ENCODE measurements around the gene VASH2.
"Not testable (repeated sequence)": the region's sequence is repeated elsewhere in the genome, so short reads cannot be mapped to it uniquely, and the experiment has no call there.

The VASH2 gene

GRCh38 chr1:212982430-212983152 is 32.2 kb downstream of the VASH2 start:
- DNase-seq, result peak; percentile 24

DNA sequence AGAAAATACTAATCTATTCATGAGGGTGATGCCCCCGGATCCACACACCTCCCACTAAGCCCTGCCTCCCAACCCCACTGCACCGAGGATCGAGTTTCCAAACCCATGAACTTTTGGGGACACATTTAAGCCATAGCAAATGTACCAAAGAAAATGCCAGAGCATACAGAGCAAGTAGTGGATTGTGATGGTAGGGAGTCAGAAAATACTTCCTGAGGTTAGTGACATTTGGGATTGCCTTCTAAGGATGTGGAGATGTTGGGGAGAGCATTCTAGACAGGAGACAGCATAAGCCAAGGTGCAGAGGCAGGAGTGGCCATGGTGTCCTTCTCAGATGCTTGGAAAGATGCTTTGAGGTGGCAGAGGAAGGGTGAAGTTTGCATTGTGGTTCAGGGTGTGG is 33.1 kb downstream of the VASH2 start:
- no peak for DNase-seq

- DNase-seq, result no peak
Measured at GRCh38 chr1:212984522-212985291, 34.4 kb downstream of the VASH2 start.

DNA sequence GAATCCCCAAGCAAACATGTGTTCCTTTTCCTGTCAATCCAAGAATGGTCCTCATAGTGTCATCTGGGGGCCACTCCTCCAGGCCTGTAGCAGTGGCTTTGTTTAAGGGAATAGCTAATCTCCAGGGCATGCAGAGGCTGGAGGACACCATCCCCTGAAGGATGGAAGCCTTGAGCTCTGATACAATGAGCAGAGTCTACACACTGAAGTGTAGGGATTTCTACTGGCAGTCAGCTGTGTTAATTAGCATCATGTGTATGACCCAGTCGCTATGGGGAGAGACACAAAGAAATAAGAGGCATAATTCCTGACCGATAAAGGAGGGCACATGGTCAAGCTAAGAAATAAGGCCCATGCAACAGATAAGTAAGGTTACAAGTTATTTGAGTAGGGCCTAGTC is 36.2 kb downstream of the VASH2 start:
- DNase-seq, result no peak

- DNase-seq, result no peak
Measured at GRCh38 chr1:212987702-212988322, 37.5 kb downstream of the VASH2 start.

DNA sequence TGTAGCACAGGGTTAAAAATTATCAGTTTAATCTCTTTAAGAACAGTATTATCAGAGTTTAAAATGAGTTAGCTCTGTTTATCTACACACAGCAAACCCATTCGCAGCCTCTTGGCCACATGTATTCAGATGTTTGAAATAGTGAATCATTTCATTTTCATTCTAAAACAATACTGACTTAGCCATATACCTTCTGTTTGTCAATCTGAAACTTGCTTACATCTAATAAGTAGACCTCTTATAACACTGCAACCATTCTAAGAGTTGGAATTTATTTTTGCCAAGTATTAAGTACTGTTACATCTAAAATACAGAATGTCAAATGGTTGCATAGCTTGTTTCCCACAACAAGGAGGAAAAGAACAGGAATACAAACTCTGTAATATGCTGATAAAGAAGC is 39.9 kb downstream of the VASH2 start:
- DNase-seq, result no peak

DNA sequence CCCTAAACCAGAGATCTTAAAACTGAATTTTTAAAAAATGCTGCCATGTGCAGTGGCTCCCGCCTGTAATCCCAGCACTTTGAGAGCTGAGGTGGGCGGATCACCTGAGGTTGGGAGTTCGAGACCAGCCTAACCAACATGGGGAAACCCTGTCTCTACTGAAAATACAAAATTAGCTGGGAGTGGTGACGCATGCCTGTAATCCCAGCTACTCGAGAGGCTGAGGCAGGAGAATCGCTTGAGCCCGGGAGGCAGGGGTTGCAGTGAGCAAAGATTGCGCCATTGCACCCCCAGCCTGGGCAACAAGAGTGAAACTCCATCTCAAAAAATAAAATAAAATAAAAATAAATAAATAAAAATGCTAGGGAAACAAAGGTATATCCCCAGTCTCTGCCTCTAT is 43.6 kb downstream of the VASH2 start:
- not testable (repeated sequence) for DNase-seq

GRCh38 chr1:212994926-212995325 is 44.6 kb downstream of the VASH2 start:
- no peak for DNase-seq

DNA sequence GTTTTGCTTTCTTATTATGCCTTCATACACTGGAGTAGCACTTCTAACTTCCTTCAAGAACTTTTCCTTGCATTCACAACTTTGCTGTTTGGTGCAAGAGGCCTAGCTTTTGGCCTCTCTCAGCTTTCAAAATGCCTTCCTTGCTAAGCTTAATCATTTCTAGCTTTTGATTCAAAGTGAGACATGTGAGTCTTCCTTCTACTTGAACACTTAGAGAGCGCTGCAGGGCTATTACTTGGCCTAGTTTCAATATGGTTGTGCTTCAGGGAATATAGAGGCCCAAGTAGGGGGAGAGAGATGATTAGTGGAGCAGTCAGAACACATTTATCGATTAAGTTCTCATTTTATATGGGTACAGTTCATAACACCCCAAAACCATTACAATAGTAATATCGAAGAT is 52.9 kb downstream of the VASH2 start:
- no peak for DNase-seq

DNA sequence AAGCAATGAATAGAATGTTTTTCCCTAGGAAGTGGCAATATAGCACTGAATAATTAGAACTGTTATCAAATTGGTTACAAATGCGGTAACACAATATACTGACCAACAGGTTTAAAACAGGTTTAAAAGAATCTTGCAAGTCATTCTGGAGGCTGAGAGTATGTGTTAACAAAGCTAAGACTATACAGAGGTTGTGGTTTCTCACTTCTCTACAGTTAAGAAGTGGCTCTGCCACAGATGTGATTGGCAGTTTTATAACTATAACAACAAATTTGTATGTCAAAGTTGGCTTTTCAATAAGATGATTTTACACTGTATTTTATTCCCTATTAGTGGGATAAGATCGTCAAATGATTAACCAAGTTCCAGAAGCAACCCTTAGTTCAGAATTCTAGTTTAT is 58.2 kb downstream of the VASH2 start:
- DNase-seq, result no peak

DNA sequence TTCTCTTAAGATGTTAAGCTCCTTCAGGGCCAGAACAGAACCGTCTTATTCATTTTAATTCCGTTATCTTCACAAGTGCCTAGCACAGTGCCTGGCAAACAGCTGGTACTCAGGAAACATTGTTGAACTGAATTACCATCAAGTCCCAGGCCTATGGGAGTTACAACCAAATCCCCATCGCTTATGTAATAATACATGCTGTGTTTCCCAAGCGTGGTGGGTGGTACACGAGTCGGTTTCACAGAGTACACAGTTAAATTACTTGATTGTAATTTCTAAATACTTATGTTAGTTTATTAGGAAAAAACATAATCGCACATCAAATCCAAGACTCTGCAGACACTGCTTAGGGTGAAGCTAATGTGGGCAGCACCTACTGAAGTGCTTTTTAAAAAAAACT is 64.3 kb downstream of the VASH2 start:
- DNase-seq, result peak; percentile 28

DNA sequence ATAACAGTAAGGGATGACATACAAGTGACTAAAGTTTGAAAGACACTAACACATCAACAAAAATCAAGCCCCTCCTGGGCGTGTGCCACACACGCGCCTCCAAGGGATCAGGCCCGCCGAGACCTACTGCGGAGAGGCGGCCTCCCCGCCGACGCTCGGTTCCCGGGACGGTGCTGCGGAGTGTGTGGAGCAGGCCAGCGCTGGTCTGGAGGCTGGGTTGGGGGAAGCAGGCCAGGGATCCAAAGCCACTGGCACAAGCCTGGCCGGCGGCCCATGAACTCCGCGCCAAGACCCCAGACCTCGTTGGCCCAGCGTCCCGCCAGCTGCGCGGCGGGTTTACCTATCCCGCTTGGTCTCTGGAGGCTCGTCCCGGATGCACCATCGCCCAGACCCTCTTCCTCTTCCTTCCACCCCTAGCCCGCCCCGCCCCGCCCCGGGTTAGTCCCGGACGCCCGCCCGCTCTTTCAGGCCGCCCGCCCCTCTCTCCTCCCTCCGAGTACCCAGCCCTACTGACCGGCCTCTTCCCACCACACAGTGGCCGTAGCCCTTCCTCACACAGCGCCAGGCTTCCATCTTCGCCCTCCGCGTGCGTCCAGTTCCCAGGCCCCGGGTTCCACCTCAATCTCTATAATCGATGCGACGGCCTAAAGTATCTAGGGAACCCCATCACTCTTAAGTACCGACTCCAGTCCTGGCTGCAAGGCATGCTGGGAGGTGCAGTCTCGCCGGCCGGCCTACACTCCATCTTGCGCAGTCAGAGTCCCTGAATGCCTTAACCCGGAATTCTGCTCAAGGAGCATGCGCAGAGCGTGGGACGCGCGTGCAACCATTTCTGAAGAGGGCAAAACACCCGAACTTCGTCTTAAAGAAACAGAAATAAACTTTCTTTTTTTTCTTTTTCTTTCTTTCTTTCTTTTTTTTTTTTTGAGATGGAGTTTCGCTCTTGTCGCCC is 65.0 kb downstream of the VASH2 start, which contains the start of gene ANGEL2:
Gene ANGEL2, minus strand, starts transcription at position 769 of the 952 bp plus-strand sequence. Its CDS starts 196 bp downstream, at position 573.
- peak; percentile 95 for DNase-seq

DNA sequence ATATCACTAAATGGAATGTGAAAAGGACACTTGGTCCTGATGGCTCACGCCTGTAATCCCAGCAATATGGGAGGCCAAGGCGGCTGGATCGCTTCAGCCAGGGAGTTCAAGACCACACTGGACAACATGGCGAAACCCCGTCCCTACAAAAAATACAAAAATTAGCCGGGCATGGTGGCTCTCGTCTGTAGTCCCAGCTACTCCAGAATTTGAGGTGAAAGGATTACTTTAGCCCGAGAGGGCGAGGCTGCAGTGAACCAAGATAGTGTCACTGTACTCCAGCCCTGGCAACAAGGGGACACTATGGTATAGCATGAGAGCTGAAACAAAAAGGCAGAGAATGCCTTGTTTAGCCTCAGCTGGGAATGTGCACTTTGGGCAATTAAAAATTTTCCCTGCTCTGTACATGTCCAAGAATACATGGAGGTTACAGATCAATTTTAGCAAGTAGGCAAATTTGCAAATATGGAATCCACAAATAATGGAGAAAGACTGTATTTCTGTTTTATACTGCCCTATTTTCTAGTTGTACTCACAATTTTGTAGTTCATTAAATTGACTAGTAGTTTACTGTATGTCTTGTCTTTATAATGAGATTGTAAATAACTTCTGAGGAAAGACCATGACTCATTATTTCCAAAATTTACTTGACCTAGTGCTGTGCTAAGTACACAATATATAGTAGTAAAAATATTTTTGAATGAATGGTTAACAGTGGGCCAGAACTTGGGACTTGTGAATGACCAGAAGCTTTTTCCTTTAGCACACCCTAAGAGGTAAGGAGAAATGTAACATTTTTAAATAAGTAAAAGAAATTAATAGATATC is 67.3 kb downstream of the VASH2 start:
- no peak for DNase-seq

DNA sequence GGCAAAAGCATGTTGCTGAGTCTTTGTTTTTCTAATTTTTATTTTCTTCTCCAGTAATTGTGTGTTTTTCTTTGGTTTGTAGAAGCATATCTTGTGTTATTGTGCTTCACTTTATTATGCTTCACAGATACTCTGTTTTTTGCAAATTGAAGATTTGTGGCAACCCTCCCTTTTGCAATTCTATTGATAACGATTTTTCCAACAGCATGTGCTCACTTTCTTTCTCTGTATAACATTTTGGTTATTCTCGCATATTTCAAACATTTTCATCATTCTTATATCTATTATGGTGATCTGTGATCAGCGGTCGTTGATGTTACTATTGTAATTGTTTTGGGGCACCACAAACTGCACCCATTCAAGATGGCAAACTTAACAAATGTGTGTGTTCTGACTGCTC is 69.1 kb downstream of the VASH2 start:
- DNase-seq, result no peak

- DNase-seq, result no peak
Measured at GRCh38 chr1:213020016-213020415, 69.7 kb downstream of the VASH2 start.

GRCh38 chr1:213027024-213027423 is 76.7 kb downstream of the VASH2 start:
- DNase-seq, result not testable (repeated sequence)

DNA sequence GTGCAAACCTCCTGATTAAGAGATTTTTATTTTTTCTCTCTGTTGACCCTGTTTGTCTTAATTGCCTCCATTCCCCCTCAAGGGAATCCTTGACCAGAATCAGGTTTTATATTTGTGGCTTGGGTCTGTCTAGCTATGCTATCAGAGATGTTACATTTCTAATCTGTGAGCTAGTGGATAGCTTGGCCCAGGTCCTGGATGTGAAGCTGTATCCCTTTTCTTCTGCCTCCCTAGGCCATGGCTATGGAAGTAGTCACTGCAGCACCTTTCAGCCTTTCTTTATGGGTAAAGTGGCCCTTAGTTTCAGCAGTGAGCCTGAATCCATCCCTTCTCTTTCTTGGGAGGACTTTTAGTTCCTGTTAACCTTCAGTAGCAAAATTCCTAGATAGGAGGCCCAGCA is 82.3 kb downstream of the VASH2 start:
- DNase-seq, result no peak

- DNase-seq, result no peak
Measured at GRCh38 chr1:213034713-213035112, 84.4 kb downstream of the VASH2 start.

DNA sequence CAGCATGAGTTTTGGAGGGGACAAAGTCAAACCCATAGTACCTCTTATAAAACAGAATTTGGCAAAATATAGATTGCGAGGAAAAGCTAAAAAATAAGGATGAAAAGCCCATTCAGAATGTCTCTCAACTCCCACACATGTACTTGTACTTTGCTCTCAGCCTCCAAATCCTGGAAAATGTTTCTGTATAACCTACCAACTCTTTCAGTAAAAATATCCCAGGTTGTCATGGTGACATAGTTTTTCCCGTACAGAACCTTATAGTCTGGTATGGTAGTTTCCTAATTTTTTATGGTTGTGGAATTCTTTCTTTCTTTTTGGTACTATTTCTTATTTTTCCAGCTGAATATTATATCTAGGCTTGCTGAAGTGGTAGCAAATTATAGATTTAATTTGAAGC is 85.2 kb downstream of the VASH2 start:
- no peak for DNase-seq

All from DMS79 treated with DMSO at 0.1 percent for 48 hours (cell line).